ENCODE results near the gene WFS1. TPM values are rescaled to one million over a fixed set of nuclear protein-coding genes. Genes with fewer than 3 reads are reported as not detected.

Gene WFS1
- total RNA-seq, 1 experiment from 2014 or later: 21.5 TPM

DNA sequence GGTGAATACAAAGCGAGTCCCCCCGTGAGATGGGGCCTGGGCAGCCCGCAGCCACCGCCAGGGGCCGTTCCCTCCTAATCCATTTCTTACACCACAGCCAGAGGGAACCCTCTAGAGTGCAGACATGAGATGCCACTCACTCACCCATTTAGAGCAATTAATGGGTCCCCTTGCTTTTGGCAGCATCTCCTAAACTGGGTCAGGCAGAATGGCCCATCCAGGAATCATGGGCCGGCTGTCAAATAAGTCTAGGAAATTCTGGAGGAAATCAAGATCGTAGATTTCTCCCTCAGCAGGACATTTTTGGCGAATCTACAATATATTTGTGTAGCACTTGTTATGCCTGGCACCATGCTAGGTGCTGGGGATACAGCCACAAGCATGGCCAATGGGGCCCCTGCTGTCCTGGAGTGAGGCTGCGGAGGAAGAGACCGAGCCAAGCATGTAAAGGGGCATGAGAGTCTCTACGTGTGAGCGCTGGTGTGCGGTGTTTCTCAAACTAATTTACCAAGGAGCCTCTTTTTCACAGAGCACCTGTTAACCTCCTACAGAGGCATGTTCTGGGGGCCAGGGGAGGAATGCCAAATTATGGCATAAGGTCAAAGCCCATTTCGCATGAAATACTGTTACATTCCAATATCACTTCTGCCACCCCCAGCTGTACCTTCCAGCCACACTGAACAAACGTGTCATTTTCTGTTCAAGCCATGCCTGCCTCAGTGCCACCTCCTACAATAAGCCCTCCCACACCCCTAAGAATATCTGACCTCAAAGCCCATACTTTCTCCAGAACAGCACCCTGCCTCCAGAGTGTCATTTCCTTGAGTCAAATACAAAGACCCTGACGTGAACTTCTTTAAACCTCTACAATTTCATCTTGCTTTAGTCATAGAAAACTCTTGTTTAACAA, 41.2 kb upstream of the WFS1 start:
- POLR2A ChIA-PET: no interaction called here
- H3K4me2 ChIP-seq (ENCODE audit: low read length): no peak overlapping the region
- no peaks in the 10 kb centered on the region for H3K9me3 ChIP-seq (ENCODE audit: control insufficient read depth in 1 of 2, insufficient read depth in 1 of 2, low read depth in 1 of 2, low read length in 2 of 2)
- H3K27ac ChIP-seq (ENCODE audit: low read depth, low read length): no peak overlapping the region
- H3K79me2 ChIP-seq (ENCODE audit: insufficient read depth, low read length): no peaks in the 10 kb centered on the region
- no peak overlapping the region for H3K4me3 ChIP-seq (replicated peaks in 1 of 2; ENCODE audit: low read depth in 1 of 2, low read length in 2 of 2)
- H3K36me3 ChIP-seq (ENCODE audit: control insufficient read depth in 1 of 2, insufficient read depth in 2 of 2, low read length in 2 of 2): no peaks in the 10 kb centered on the region
- RAD21 ChIA-PET (ENCODE audit: low non-redundant PET in 1 of 2, low total read pairs in 2 of 2, uncharacterized antibody in 2 of 2, unreplicated experiment in 2 of 2): no interaction called here
- ATAC-seq: no peak
- no peaks in the 10 kb centered on the region for H3K9me2 ChIP-seq (ENCODE audit: insufficient read depth)
- no peak for DNase-seq (ENCODE audit: low read depth, low spot score)
- H2AFZ ChIP-seq (ENCODE audit: low read depth, low read length, poor library complexity, severe bottlenecking): no peak overlapping the region
- H3K4me1 ChIP-seq (ENCODE audit: control insufficient read depth in 1 of 2, insufficient read depth in 2 of 2, low read length in 2 of 2): no peaks in the 10 kb centered on the region
- H3K9ac ChIP-seq (ENCODE audit: low read length): no peak overlapping the region
- BruUV-seq (replicated peaks): no TSS peak
- CTCF ChIA-PET: no interaction called here
- H4K20me1 ChIP-seq (ENCODE audit: insufficient read depth): no peaks in the 10 kb centered on the region
- intact Hi-C loops (cut with micrococcal nuclease): no loop called here
- TF ChIP-seq JUND (IDR thresholded peaks at IDR 0.05): no peak
- TF ChIP-seq TCF7L2 (IDR thresholded peaks at IDR 0.05; ENCODE audit: borderline replicate concordance, extremely low read depth, insufficient read depth, insufficient read length): no peak
- H3K27me3 ChIP-seq (ENCODE audit: insufficient read depth, low read length): 0 out of 2 replicates have a peak, but pooled peaks cover 2% of the 10 kb centered on the region

GRCh38 chr4:6229095-6229494, 40.6 kb upstream of the WFS1 start:
- Histone ChIP-seq H3K9me3 (ENCODE audit: control insufficient read depth in 1 of 2, insufficient read depth in 1 of 2, low read depth in 1 of 2, low read length in 2 of 2) (no peaks in the 10 kb centered on the region), H3K27ac (ENCODE audit: low read depth, low read length) (no peak overlapping the region), H4K20me1 (ENCODE audit: insufficient read depth) (no peaks in the 10 kb centered on the region), H2AFZ (ENCODE audit: low read depth, low read length, poor library complexity, severe bottlenecking) (no peak overlapping the region), H3K4me2 (ENCODE audit: low read length) (no peak overlapping the region), H3K27me3 (ENCODE audit: insufficient read depth, low read length) (0 out of 2 replicates have a peak, but pooled peaks cover 2% of the 10 kb centered on the region), H3K79me2 (ENCODE audit: insufficient read depth, low read length) (no peaks in the 10 kb centered on the region), H3K4me1 (ENCODE audit: control insufficient read depth in 1 of 2, insufficient read depth in 2 of 2, low read length in 2 of 2) (no peaks in the 10 kb centered on the region), H3K9me2 (ENCODE audit: insufficient read depth) (no peaks in the 10 kb centered on the region), H3K4me3 (replicated peaks in 1 of 2; ENCODE audit: low read depth in 1 of 2, low read length in 2 of 2) (no peak overlapping the region), H3K36me3 (ENCODE audit: control insufficient read depth in 1 of 2, insufficient read depth in 2 of 2, low read length in 2 of 2) (no peaks in the 10 kb centered on the region), H3K9ac (ENCODE audit: low read length) (no peak overlapping the region)
- DNase-seq (ENCODE audit: low read depth, low spot score) (no peak), ATAC-seq (no peak)
- CTCF ChIA-PET: no interaction called here
- POLR2A ChIA-PET: no interaction called here
- RAD21 ChIA-PET (ENCODE audit: low non-redundant PET in 1 of 2, low total read pairs in 2 of 2, uncharacterized antibody in 2 of 2, unreplicated experiment in 2 of 2): no interaction called here
- intact Hi-C loops (cut with micrococcal nuclease): no loop called here
- no peak for TF ChIP-seq ELF1 (IDR thresholded peaks at IDR 0.05; ENCODE audit: borderline replicate concordance, low read depth)
- no peak for TF ChIP-seq POLR2AphosphoS5 (IDR thresholded peaks at IDR 0.05; ENCODE audit: low read depth, low read length)
- no peak for TF ChIP-seq SRF (IDR thresholded peaks at IDR 0.05; ENCODE audit: low read depth)
- TF ChIP-seq YY1 (IDR thresholded peaks at IDR 0.05; ENCODE audit: extremely low read depth, insufficient replicate concordance, low read depth, low read length): no peak
- TF ChIP-seq ZFX (IDR thresholded peaks at IDR 0.05): no peak
- TF ChIP-seq JUND (IDR thresholded peaks at IDR 0.05): no peak
- no peak for TF ChIP-seq CBX3 (IDR thresholded peaks at IDR 0.05; ENCODE audit: low read depth)
- TF ChIP-seq POLR2A (IDR thresholded peaks at IDR 0.05; ENCODE audit: borderline replicate concordance, extremely low read depth, insufficient read depth, insufficient read length): no peak
- TF ChIP-seq TCF7L2 (IDR thresholded peaks at IDR 0.05; ENCODE audit: borderline replicate concordance, extremely low read depth, insufficient read depth, insufficient read length): no peak
- TF ChIP-seq, protein P1, sequence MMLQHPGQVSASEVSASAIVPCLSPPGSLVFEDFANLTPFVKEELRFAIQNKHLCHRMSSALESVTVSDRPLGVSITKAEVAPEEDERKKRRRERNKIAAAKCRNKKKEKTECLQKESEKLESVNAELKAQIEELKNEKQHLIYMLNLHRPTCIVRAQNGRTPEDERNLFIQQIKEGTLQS (IDR thresholded peaks at IDR 0.05): no peak
- TF ChIP-seq EZH2phosphoT487 (IDR thresholded peaks at IDR 0.05; ENCODE audit: borderline replicate concordance): no peak
- TF ChIP-seq, protein P2, sequence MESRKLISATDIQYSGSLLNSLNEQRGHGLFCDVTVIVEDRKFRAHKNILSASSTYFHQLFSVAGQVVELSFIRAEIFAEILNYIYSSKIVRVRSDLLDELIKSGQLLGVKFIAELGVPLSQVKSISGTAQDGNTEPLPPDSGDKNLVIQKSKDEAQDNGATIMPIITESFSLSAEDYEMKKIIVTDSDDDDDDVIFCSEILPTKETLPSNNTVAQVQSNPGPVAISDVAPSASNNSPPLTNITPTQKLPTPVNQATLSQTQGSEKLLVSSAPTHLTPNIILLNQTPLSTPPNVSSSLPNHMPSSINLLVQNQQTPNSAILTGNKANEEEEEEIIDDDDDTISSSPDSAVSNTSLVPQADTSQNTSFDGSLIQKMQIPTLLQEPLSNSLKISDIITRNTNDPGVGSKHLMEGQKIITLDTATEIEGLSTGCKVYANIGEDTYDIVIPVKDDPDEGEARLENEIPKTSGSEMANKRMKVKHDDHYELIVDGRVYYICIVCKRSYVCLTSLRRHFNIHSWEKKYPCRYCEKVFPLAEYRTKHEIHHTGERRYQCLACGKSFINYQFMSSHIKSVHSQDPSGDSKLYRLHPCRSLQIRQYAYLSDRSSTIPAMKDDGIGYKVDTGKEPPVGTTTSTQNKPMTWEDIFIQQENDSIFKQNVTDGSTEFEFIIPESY (IDR thresholded peaks at IDR 0.05; ENCODE audit: extremely low read depth, insufficient replicate concordance, low read length): no peak
- no peak for TF ChIP-seq SIN3A (IDR thresholded peaks at IDR 0.05; ENCODE audit: low read depth)
- no peak for TF ChIP-seq EGR1 (IDR thresholded peaks at IDR 0.05; ENCODE audit: low read depth)
- TF ChIP-seq SP1 (IDR thresholded peaks at IDR 0.05; ENCODE audit: low read depth): no peak
- no TSS peak for BruUV-seq (replicated peaks)

All from HCT116 (cell line).